Upper lobe of right lung (tissue), 1 donor: ENCODE data around the gene SLC13A4. TPM values are rescaled to one million over a fixed set of nuclear protein-coding genes. Genes with fewer than 3 reads are reported as not detected.
A peak's percentile ranks its signal among the peaks of the same experiment; 100 is the strongest.
"Not testable (repeated sequence)": the region's sequence is repeated elsewhere in the genome, so short reads cannot be mapped to it uniquely, and the experiment has no call there.

Experiments
- ATAC-seq: fragments of 200-7000 bp; cut with Tn5 transposase; one replicate; pipeline ENCODE4 v1.9.1; 2020; ENCODE audit warnings: mild to moderate bottlenecking, moderate library complexity
- DNase-seq: peaks from one replicate; pipeline ENCODE4 v3.0.0-alpha.2; 2020
- H3K27ac ChIP-seq: fragments of 200-600 bp; one replicate; pipeline ENCODE4 v1.8.0; 2022
- H3K27me3 ChIP-seq: fragments of 200-600 bp; one replicate; pipeline ENCODE4 v1.8.0; 2022; ENCODE audit warnings: mild to moderate bottlenecking
- H3K36me3 ChIP-seq: fragments of 200-600 bp; one replicate; pipeline ENCODE4 v1.8.0; 2022
- H3K4me1 ChIP-seq: fragments of 200-600 bp; one replicate; pipeline ENCODE4 v1.8.0; 2022
- H3K4me3 ChIP-seq: fragments of 200-600 bp; one replicate; pipeline ENCODE4 v1.8.0; 2022; ENCODE audit warnings: mild to moderate bottlenecking
- H3K9me3 ChIP-seq: fragments of 200-600 bp; one replicate; pipeline ENCODE4 v1.8.0; 2022
- CTCF ChIP-seq: fragments of 200-600 bp; IDR thresholded peaks from one replicate; pipeline ENCODE4 v1.8.0; 2022; ENCODE audit warnings: antibody characterized with exemption
- intact Hi-C: fragments of 100-400 bp; cut with DNase I; formaldehyde crosslinking; loops from one replicate; pipeline ENCODE4 v1.11.0; 2022
- long read RNA-seq: library from polyadenylated mRNA; unstranded; transcript quantifications from one replicate; pipeline ENCODE4 v2.0.0, GENCODE V29; 2021
- total RNA-seq: library from RNA; stranded (reverse); fragmentation: NEBNext Ultra II Directional; extraction: Animal tissue kit (Norgen Biotek cat#: 25700); gene quantifications from one replicate; pipeline ENCODE4 v1.2.1, GENCODE V29; 2021
- donor health status: DM: no; HTN: yes; CAD: no; lungs with severe emphysema.

SLC13A4 gene
- total RNA-seq: not detected
- long read RNA-seq, partial matches to known transcripts: 0 of 5 reads
- long read RNA-seq, other reads (novel, unspliced or antisense): 5 of 5 reads

GRCh38 chr7:135728136-135728669, at the start of gene SLC13A4:
Gene SLC13A4, minus strand, starts transcription at chr7:135728186. Its CDS starts 690 bp downstream, at chr7:135727496.
- Histone ChIP-seq H3K4me1 (no peaks in the 10 kb centered on the region), H3K27me3 (no peaks in the 10 kb centered on the region), H3K27ac (no peak within 1 kb of the TSS), H3K4me3 (no peak within 1 kb of the TSS), H3K9me3 (no peaks in the 10 kb centered on the region), H3K36me3 (no peaks in the 10 kb centered on the region)
- TF ChIP-seq CTCF: no peak
- intact Hi-C loops: no loop called here
- DNase-seq (no peak), ATAC-seq (no peak)

GRCh38 chr7:135775915-135776314, 47.9 kb upstream of the SLC13A4 start:
- H3K4me3 ChIP-seq, H3K27ac ChIP-seq, H3K27me3 ChIP-seq, intact Hi-C loops, ATAC-seq, H3K36me3 ChIP-seq, DNase-seq, H3K9me3 ChIP-seq: not testable (repeated sequence)
- H3K4me1 ChIP-seq: peaks cover 20% of the 10 kb centered on the region

- intact Hi-C loops: no loop called here
- ATAC-seq (no peak), DNase-seq (no peak)
- no peak for TF ChIP-seq CTCF
- Histone ChIP-seq H3K4me1 (peaks cover 20% of the 10 kb centered on the region), H3K27ac (no peak overlapping the region), H3K27me3 (no peaks in the 10 kb centered on the region), H3K9me3 (no peaks in the 10 kb centered on the region), H3K36me3 (no peaks in the 10 kb centered on the region), H3K4me3 (no peak overlapping the region)
These were observed 47.2 kb upstream of the SLC13A4 start for GRCh38 chr7:135775230-135775629.

GRCh38 chr7:135774284-135774683, 46.3 kb upstream of the SLC13A4 start:
- DNase-seq (no peak), ATAC-seq (peak; percentile 92)
- H3K4me3 ChIP-seq: no peak overlapping the region
- H3K4me1 ChIP-seq: peaks cover 20% of the 10 kb centered on the region
- no peak overlapping the region for H3K27ac ChIP-seq
- no peaks in the 10 kb centered on the region for H3K9me3 ChIP-seq
- no peak for TF ChIP-seq CTCF
- H3K36me3 ChIP-seq: no peaks in the 10 kb centered on the region
- intact Hi-C loops: no loop called here
- no peaks in the 10 kb centered on the region for H3K27me3 ChIP-seq

GRCh38 chr7:135773464-135773863, 45.5 kb upstream of the SLC13A4 start:
- peak; percentile 60 for ATAC-seq
- no peaks in the 10 kb centered on the region for H3K27me3 ChIP-seq
- DNase-seq: no peak
- no peaks in the 10 kb centered on the region for H3K9me3 ChIP-seq
- H3K4me3 ChIP-seq: no peak overlapping the region
- no peak for TF ChIP-seq CTCF
- H3K4me1 ChIP-seq: peaks cover 23% of the 10 kb centered on the region
- H3K27ac ChIP-seq: peak overlapping the region; percentile 25
- intact Hi-C loops: no loop called here
- H3K36me3 ChIP-seq: no peaks in the 10 kb centered on the region

GRCh38 chr7:135772639-135773222, 44.7 kb upstream of the SLC13A4 start:
- Histone ChIP-seq H3K27ac (peak overlapping the region; percentile 56), H3K9me3 (no peaks in the 10 kb centered on the region), H3K4me1 (peaks cover 29% of the 10 kb centered on the region), H3K27me3 (no peaks in the 10 kb centered on the region), H3K36me3 (no peaks in the 10 kb centered on the region), H3K4me3 (no peak overlapping the region)
- no peak for TF ChIP-seq CTCF
- no peak for ATAC-seq
- intact Hi-C loops: no loop called here
- no peak for DNase-seq
